Gastrocnemius medialis (tissue), 4 donors: ENCODE results near the gene C13orf46. TPM values are rescaled to one million over a fixed set of nuclear protein-coding genes. Genes with fewer than 3 reads are reported as not detected.

Experiments used
- ATAC-seq, 2 donors: fragments of 150-250 bp; one replicate each; pipeline ENCODE4 v1.9.1; 2016
- DNase-seq, 2 donors: peaks; one replicate each; pipeline ENCODE4 v3.0.0-alpha.2; 2019
- H3K27ac ChIP-seq, 4 donors: fragments of 200-600 bp; sonication (generic); 1 replicate in 1 of 4; 2 replicates in 3 of 4; pipeline ENCODE4 v1.5.1; 2016 to 2018; ENCODE audit warnings: mild to moderate bottlenecking in 2 of 4, moderate library complexity in 1 of 4
- H3K27me3 ChIP-seq, 3 donors: fragments of 200-600 bp; sonication (generic) in 2 of 3; 1 replicate in 1 of 3; 2 replicates in 2 of 3; pipeline versions ENCODE4 v1.5.1 to v1.6.0; 2016 to 2019; ENCODE audit warnings: mild to moderate bottlenecking in 1 of 3, moderate library complexity in 1 of 3
- H3K36me3 ChIP-seq, 2 donors: fragments of 200-600 bp; sonication (generic) in 1 of 2; one replicate each; pipeline ENCODE4 v1.5.1; 2017 to 2018
- H3K4me1 ChIP-seq, 2 donors: fragments of 200-600 bp; sonication (generic) in 1 of 2; one replicate each; pipeline ENCODE4 v1.5.1; 2016 to 2017; ENCODE audit warnings: mild to moderate bottlenecking in 2 of 2
- H3K4me3 ChIP-seq, 4 donors: fragments of 200-600 bp; sonication (generic) in 3 of 4; 1 replicate in 1 of 4; 2 replicates in 3 of 4; pipeline ENCODE4 v1.5.1; 2016 to 2019; ENCODE audit warnings: mild to moderate bottlenecking in 2 of 4
- H3K9me3 ChIP-seq, 3 donors: fragments of 200-600 bp; sonication (generic) in 2 of 3; 1 replicate in 1 of 3; 2 replicates in 2 of 3; pipeline ENCODE4 v1.5.1; 2016 to 2019
- CTCF ChIP-seq, 5 experiments: fragments of 450-650 bp in 3 of 5; fragments of 200-600 bp in 2 of 5; sonication (generic) in 2 of 5; IDR thresholded peaks in 4 of 5; conservative IDR thresholded peaks in 1 of 5; 1 replicate in 4 of 5; 2 replicates in 1 of 5; pipeline ENCODE4 v1.5.1; 2016 to 2019; ENCODE audit warnings: antibody characterized with exemption in 5 of 5, mild to moderate bottlenecking in 3 of 5, moderate library complexity in 3 of 5
- POLR2A ChIP-seq, 2 donors: fragments of 450-650 bp; IDR thresholded peaks; one replicate each; pipeline ENCODE4 v1.6.1; 2017; ENCODE audit warnings: antibody characterized with exemption in 2 of 2, mild to moderate bottlenecking in 2 of 2, moderate library complexity in 2 of 2
- in situ Hi-C, 4 donors: fragments of 200-750 bp; cut with MboI; loops; one replicate each; pipeline versions ENCODE4 v1.15.0 to v1.8.0; 2017; ENCODE audit warnings: low sequenced_read_pairs in 4 of 4
- intact Hi-C: fragments of 100-400 bp; cut with DNase I; formaldehyde crosslinking; loops from one replicate; pipeline ENCODE4 v1.15.1; 2023; ENCODE audit warnings: low total_unique reads
- total RNA-seq, 4 donors: library from RNA; depleted of rRNA; stranded (reverse); fragments of >200 nt; gene quantifications; one replicate each; pipeline versions ENCODE4 v1.1.0 to v1.2.3, GENCODE V29; 2016

C13orf46 gene
- total RNA-seq, 4 donors from 2014 or later, result 0.10 to 0.69 (median 0.15) TPM; not detected in 1

DNA sequence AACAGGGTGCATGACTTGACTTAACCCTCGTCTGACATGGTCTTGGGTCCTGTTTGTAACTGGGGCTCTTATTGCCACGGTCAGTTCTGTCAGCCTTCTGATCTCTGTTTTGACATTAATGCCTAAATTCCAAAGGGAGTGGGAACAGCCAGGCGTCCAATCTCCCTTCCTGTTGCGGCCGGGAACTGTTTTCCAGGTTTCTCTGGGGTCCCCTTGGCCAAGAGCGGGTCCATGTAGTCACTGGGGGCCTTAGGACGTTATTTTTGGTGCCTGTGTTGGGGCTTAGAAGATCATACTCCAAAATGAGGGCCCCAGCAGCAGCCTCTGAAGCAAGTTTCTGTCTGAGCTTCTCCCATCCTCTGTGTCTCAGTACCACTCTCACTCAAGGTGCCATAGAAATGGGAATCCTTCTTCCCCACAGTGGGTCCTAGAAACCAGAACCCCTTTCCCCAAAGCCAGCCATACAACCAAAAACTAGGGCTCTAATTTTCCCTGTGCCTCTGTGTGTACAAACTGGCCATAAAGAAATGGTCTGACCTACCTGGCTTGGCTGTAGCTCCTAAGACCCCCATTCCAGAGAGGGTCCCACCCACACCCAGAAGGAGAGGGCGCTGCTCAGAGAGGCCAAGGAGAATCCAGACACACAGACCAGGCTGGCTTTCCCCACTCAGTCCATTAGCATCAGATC, 50.4 kb downstream of the C13orf46 start:
- Histone ChIP-seq H3K4me3 (no peak overlapping the region), H3K9me3 (no peaks in the 10 kb centered on the region), H3K27ac (no peak overlapping the region), H3K27me3 (no peaks in the 10 kb centered on the region), H3K36me3 (no peaks in the 10 kb centered on the region), H3K4me1 (peaks cover 25% of the 10 kb centered on the region in 2 donors)
- in situ Hi-C loops, result loop anchor here in 1 of 4 donors (10.0 kb wide), 1 partner anchor 99 kb away; no protein-coding TSS in a partner anchor
- intact Hi-C loops, result no loop called here
- TF ChIP-seq CTCF (IDR thresholded peaks at IDR 0.05 in 4 of 5, conservative IDR thresholded peaks at IDR 0.05 in 1 of 5) (no peak), POLR2A (IDR thresholded peaks at IDR 0.05) (no peak)
- ATAC-seq (no peak), DNase-seq (no peak)

- in situ Hi-C loops (loop anchor here in 1 of 4 donors (10.0 kb wide), 1 partner anchor 98 kb away; no protein-coding TSS in a partner anchor), intact Hi-C loops (no loop called here)
- DNase-seq (peak in 1 of 2 donors; percentile 4), ATAC-seq (no peak)
- Histone ChIP-seq H3K27me3 (peaks cover 0 to 4% (median 1%) of the 10 kb centered on the region in 3 donors), H3K4me3 (no peak overlapping the region), H3K36me3 (no peaks in the 10 kb centered on the region), H3K4me1 (peaks cover 16% of the 10 kb centered on the region in 2 donors), H3K27ac (no peak overlapping the region), H3K9me3 (no peaks in the 10 kb centered on the region)
- no peak for TF ChIP-seq CTCF (IDR thresholded peaks at IDR 0.05 in 4 of 5, conservative IDR thresholded peaks at IDR 0.05 in 1 of 5)
- TF ChIP-seq POLR2A (IDR thresholded peaks at IDR 0.05), result no peak
These were observed 51.3 kb downstream of the C13orf46 start for GRCh38 chr13:113922412-113923118.

- no peak for TF ChIP-seq CTCF (IDR thresholded peaks at IDR 0.05 in 4 of 5, conservative IDR thresholded peaks at IDR 0.05 in 1 of 5)
These were observed 52.1 kb downstream of the C13orf46 start for GRCh38 chr13:113921763-113922162.

GRCh38 chr13:113920606-113921286, 53.1 kb downstream of the C13orf46 start:
- TF ChIP-seq CTCF (IDR thresholded peaks at IDR 0.05 in 4 of 5, conservative IDR thresholded peaks at IDR 0.05 in 1 of 5) (no peak), POLR2A (IDR thresholded peaks at IDR 0.05) (no peak)
- intact Hi-C loops, result no loop called here
- no peak for ATAC-seq
- Histone ChIP-seq H3K27ac (no peak overlapping the region), H3K9me3 (no peaks in the 10 kb centered on the region), H3K4me1 (no peaks in the 10 kb centered on the region), H3K4me3 (no peak overlapping the region), H3K27me3 (peaks cover 4 to 10% (median 7%) of the 10 kb centered on the region in 3 donors), H3K36me3 (no peaks in the 10 kb centered on the region)
- peak in 1 of 2 donors; percentile 5 for DNase-seq
- in situ Hi-C loops, result loop anchor here in 1 of 4 donors (10.0 kb wide), 1 partner anchor 96 kb away; no protein-coding TSS in a partner anchor

More at GRCh38 chr13:113921763-113922162, 52.1 kb downstream of the C13orf46 start:
- Histone ChIP-seq H3K36me3 (no peaks in the 10 kb centered on the region), H3K4me1 (peaks cover 8% of the 10 kb centered on the region in 2 donors), H3K27ac (no peak overlapping the region), H3K27me3 (peaks cover 3 to 7% (median 4%) of the 10 kb centered on the region in 3 donors), H3K9me3 (no peaks in the 10 kb centered on the region), H3K4me3 (no peak overlapping the region)
- in situ Hi-C loops, result loop anchor here in 1 of 4 donors (10.0 kb wide), 1 partner anchor 97 kb away; no protein-coding TSS in a partner anchor
- intact Hi-C loops, result no loop called here
- ATAC-seq (no peak), DNase-seq (no peak)
